GM12878 (cell line): ENCODE results near the gene PGAM1. TPM values are rescaled to one million over a fixed set of nuclear protein-coding genes. Genes with fewer than 3 reads are reported as not detected.

Experiments
- ATAC-seq: fragments of 200-7000 bp; cut with Tn5 transposase; 3 replicates; pipeline ENCODE4 v1.9.1; 2020; ENCODE audit warnings: mild to moderate bottlenecking, moderate library complexity
- BruUV-seq: library from RNA; stranded (reverse); fragments of 400-500 nt; replicated peaks from 2 replicates; lab custom pipeline; 2021; lab: Mats Ljungman, UMichigan
- CTCF ChIA-PET: fragments of 300-600 bp; sonication (Branson Sonifier 250); formaldehyde crosslinking; extraction: SDS; loops from one replicate; lab custom pipeline; 2021; ENCODE audit warnings: inconsistent platforms; lab: Yijun Ruan, JAX
- POLR2A ChIA-PET: fragments of 350-600 bp; formaldehyde crosslinking; extraction: SDS; loops from one replicate; lab custom pipeline; 2021; ENCODE audit warnings: inconsistent platforms; lab: Charles Lee
- RAD21 ChIA-PET: fragments of 300-600 bp; sonication (Branson Sonifier 250); formaldehyde crosslinking; loops from one replicate; lab custom pipeline; 2023; ENCODE audit warnings: antibody characterized with exemption; ENCODE audit not compliant: unreplicated experiment; lab: Charles Lee
- SMC1A ChIA-PET: fragments of 300-600 bp; sonication (Branson Sonifier 250); formaldehyde crosslinking; loops from one replicate; lab custom pipeline; 2023; ENCODE audit not compliant: unreplicated experiment, uncharacterized antibody; lab: Charles Lee
- DNase-seq: peaks from one replicate; pipeline ENCODE4 v3.0.0-alpha.2; 2011; ENCODE audit warnings: low read depth, low spot score
- FAIRE-seq: peaks from 3 replicates; lab custom pipeline; 2011; peaks lifted over from hg19 to GRCh38; lab: Jason Lieb, UNC
- H2AFZ ChIP-seq: 2 replicates; pipeline ENCODE4 v1.6.0; 2011; ENCODE audit warnings: low read depth, low read length, control low read depth; ENCODE audit not compliant: control insufficient read depth
- H3K27ac ChIP-seq: 2 replicates; pipeline ENCODE4 v1.5.1; 2011; ENCODE audit warnings: control low read depth; ENCODE audit not compliant: control insufficient read depth, insufficient read depth
- H3K27me3 ChIP-seq, 2 experiments: replicated peaks in 1 of 2; 2 replicates each; pipeline versions ENCODE4 v1.6.0 to v1.6.1; 2011; ENCODE audit warnings: low read length in 1 of 2; ENCODE audit not compliant: control insufficient read depth in 2 of 2, insufficient read depth in 2 of 2
- H3K36me3 ChIP-seq, 2 experiments: 2 replicates each; pipeline ENCODE4 v1.5.1; 2011; ENCODE audit warnings: low read length in 1 of 2; ENCODE audit not compliant: control insufficient read depth in 2 of 2, insufficient read depth in 2 of 2
- H3K4me1 ChIP-seq: 2 replicates; pipeline ENCODE4 v1.6.1; 2011; ENCODE audit warnings: mild to moderate bottlenecking, low read length, moderate library complexity, mixed read lengths; ENCODE audit not compliant: control insufficient read depth, insufficient read depth
- H3K4me2 ChIP-seq: 2 replicates; pipeline ENCODE4 v1.6.0; 2011; ENCODE audit warnings: control low read depth; ENCODE audit not compliant: control insufficient read depth, insufficient read depth
- H3K4me3 ChIP-seq: fragments of 200-600 bp; sonication (generic); 2 replicates; pipeline ENCODE4 v1.5.1; 2016
- H3K79me2 ChIP-seq: 2 replicates; pipeline ENCODE4 v1.6.0; 2011; ENCODE audit warnings: low read length; ENCODE audit not compliant: control insufficient read depth, insufficient read depth
- H3K9ac ChIP-seq: 2 replicates; pipeline ENCODE4 v1.8.0; 2011; ENCODE audit warnings: low read length, control low read depth, mixed read lengths; ENCODE audit not compliant: control insufficient read depth, insufficient read depth
- H3K9me3 ChIP-seq: replicated peaks from 3 replicates; pipeline ENCODE4 v1.5.1; 2011; ENCODE audit warnings: mild to moderate bottlenecking, low read length; ENCODE audit not compliant: control insufficient read depth, insufficient read depth
- H4K20me1 ChIP-seq: 2 replicates; pipeline ENCODE4 v1.6.0; 2011; ENCODE audit not compliant: control insufficient read depth, insufficient read depth
- BACH1 ChIP-seq: fragments of 450-650 bp; IDR thresholded peaks from 2 replicates; pipeline ENCODE4 v1.6.1; 2017; ENCODE audit warnings: mild to moderate bottlenecking, borderline replicate concordance
- CBFB ChIP-seq: IDR thresholded peaks from 2 replicates; pipeline ENCODE4 v1.6.1; 2016; ENCODE audit warnings: antibody characterized with exemption, low read depth
- HCFC1 ChIP-seq: fragments of 150-350 bp; IDR thresholded peaks from 2 replicates; pipeline ENCODE4 v1.6.1; 2014; ENCODE audit warnings: low read length
- JUNB ChIP-seq: IDR thresholded peaks from 2 replicates; pipeline ENCODE4 v1.6.1; 2016; ENCODE audit warnings: antibody characterized with exemption, mild to moderate bottlenecking
- KDM1A ChIP-seq: fragments of 200-600 bp; sonication (generic); IDR thresholded peaks from 2 replicates; pipeline ENCODE4 v1.6.1; 2016; ENCODE audit warnings: borderline replicate concordance
- KLF5 ChIP-seq: fragments of 450-650 bp; IDR thresholded peaks from 2 replicates; pipeline ENCODE4 v1.6.1; 2014; ENCODE audit warnings: mild to moderate bottlenecking; ENCODE audit not compliant: partially characterized antibody
- NFYB ChIP-seq: IDR thresholded peaks from 2 replicates; pipeline ENCODE4 v1.6.1; 2011; ENCODE audit warnings: low read depth, mild to moderate bottlenecking, low read length, improper control_type of control experiment, moderate library complexity; ENCODE audit not compliant: insufficient read depth
- RAD21 ChIP-seq: IDR thresholded peaks from 2 replicates; pipeline ENCODE4 v1.6.1; 2011; ENCODE audit warnings: mild to moderate bottlenecking, low read depth, low read length, moderate library complexity; ENCODE audit not compliant: insufficient read depth
- RCOR1 ChIP-seq: conservative IDR thresholded peaks from 2 replicates; pipeline ENCODE4 v1.6.1; 2012; ENCODE audit warnings: low read depth, low read length, improper control_type of control experiment
- SIN3A ChIP-seq: IDR thresholded peaks from 2 replicates; pipeline ENCODE4 v1.6.1; 2012; ENCODE audit warnings: low read depth, low read length, improper control_type of control experiment
- SIX5 ChIP-seq: IDR thresholded peaks from 2 replicates; pipeline ENCODE4 v1.6.1; 2011; ENCODE audit warnings: mild to moderate bottlenecking, low read depth, low read length, moderate library complexity; ENCODE audit not compliant: severe bottlenecking
- SMC3 ChIP-seq: IDR thresholded peaks from 2 replicates; pipeline ENCODE4 v1.6.1; 2011; ENCODE audit warnings: low read length, improper control_type of control experiment, borderline replicate concordance
- WGBS: methylation state at CpG from one replicate; pipeline ENCODE4 v1.1.6; 2016; ENCODE audit warnings: low lambda C conversion rate; ENCODE audit not compliant: insufficient replicate concordance, insufficient coverage; ENCODE audit errors: missing lambda C conversion rate; 5-methylcytosine and 5-hydroxymethylcytosine counted together
- in situ Hi-C: fragments of 300-500 bp; cut with MboI; formaldehyde crosslinking; loops from 9 replicates; pipeline ENCODE4 v1.14.3; 2018; ENCODE audit warnings: mixed read lengths
- intact Hi-C: fragments of 100-400 bp; cut with micrococcal nuclease; formaldehyde crosslinking; loops from one replicate; pipeline ENCODE4 v1.14.2; 2022; ENCODE audit not compliant: unreplicated experiment
- polyA plus RNA-seq, 11 experiments: library from polyadenylated mRNA; depleted of rRNA in 4 of 11; unstranded in 6 of 11; stranded (reverse) in 5 of 11; fragments of >200 nt; fragmentation: Nextera tagmentation in 4 of 11; fragmentation: Illumina TruSeq in 1 of 11; extraction: Ambion mirVana in 4 of 11; extraction: Trizol in 1 of 11; gene quantifications; 1 replicate in 1 of 11; 2 replicates in 10 of 11; pipeline versions ENCODE4 v1.2.1 to v1.2.3, GENCODE V29; 2011 to 2016; ENCODE audit warnings: inconsistent platforms in 2 of 11, missing spikeins in 2 of 11, low read depth in 1 of 11
- total RNA-seq, 4 experiments: library from RNA; depleted of rRNA in 3 of 4; stranded (reverse); fragments of >200 nt in 3 of 4; fragmentation: Illumina TruSeq in 1 of 4; extraction: Trizol in 1 of 4; gene quantifications; 2 replicates each; pipeline versions ENCODE4 v1.2.1 to v1.2.3, GENCODE V29; 2013 to 2021
- TF ChIP-seq, protein P1 (sequence below): IDR thresholded peaks from 2 replicates; pipeline ENCODE4 v1.6.1; 2011; ENCODE audit warnings: borderline replicate concordance, low read depth, mild to moderate bottlenecking, moderate library complexity, mixed read lengths, low read length; ENCODE audit not compliant: insufficient read depth; ENCODE audit errors: extremely low read length

PGAM1 gene
- total and polyA plus RNA-seq, 10 of the 15 experiments (the other 5 are each of a cell fraction or from before 2014, with no cell fraction given), result 115 to 1,362 (median 744) TPM

DNA sequence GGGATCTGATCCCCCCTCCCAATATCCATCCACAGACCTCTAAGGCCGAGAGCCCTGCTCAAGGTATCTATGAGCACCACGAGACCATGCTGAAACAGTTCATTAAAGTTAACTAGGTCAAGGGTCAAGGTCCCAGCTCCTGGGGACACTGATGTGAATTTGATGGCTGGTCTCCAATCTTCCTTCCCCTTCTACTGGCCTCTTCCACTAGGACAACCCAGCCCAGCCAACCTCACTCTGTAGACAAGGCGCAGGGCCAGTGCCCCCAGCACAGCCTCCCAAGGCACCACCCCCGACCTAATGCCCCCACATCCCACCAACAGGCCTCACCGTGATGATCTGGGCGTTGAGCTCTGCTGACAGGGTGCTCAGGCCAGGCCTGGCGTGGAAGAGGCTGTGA lies 40.4 kb upstream of the PGAM1 start:
- H2AFZ ChIP-seq, result no peak overlapping the region
- intact Hi-C loops (no loop called here), in situ Hi-C loops (no loop called here)
- H4K20me1 ChIP-seq, result no peaks in the 10 kb centered on the region
- ChIA-PET SMC1A (interaction anchor here (0.8 kb wide), 1 partner anchor 14 kb away, joined by 3 read pairs; no protein-coding TSS in a partner anchor), POLR2A (no interaction called here), CTCF (no interaction called here), RAD21 (no interaction called here)
- H3K4me2 ChIP-seq, result no peak overlapping the region
- H3K4me3 ChIP-seq, result no peak overlapping the region
- no peaks in the 10 kb centered on the region for H3K27me3 ChIP-seq
- 87% methylated on average over 7 of the region's 7 CpGs for WGBS
- DNase-seq, result no peak
- no peak for ATAC-seq
- BruUV-seq, result no TSS peak
- H3K36me3 ChIP-seq, result peaks cover 6 to 26% of the 10 kb centered on the region in 2 experiments
- TF ChIP-seq RAD21 (no peak), JUNB (no peak), CBFB (no peak), BACH1 (no peak), KDM1A (no peak), HCFC1 (no peak), RCOR1 (no peak), SIX5 (no peak), SMC3 (no peak), KLF5 (no peak), NFYB (no peak), SIN3A (no peak)
- TF ChIP-seq, protein P1, sequence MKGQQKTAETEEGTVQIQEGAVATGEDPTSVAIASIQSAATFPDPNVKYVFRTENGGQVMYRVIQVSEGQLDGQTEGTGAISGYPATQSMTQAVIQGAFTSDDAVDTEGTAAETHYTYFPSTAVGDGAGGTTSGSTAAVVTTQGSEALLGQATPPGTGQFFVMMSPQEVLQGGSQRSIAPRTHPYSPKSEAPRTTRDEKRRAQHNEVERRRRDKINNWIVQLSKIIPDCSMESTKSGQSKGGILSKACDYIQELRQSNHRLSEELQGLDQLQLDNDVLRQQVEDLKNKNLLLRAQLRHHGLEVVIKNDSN, result no peak
- no peaks in the 10 kb centered on the region for H3K4me1 ChIP-seq
- no peaks in the 10 kb centered on the region for H3K79me2 ChIP-seq
- no peaks in the 10 kb centered on the region for H3K9me3 ChIP-seq
- FAIRE-seq, result no peak
- H3K9ac ChIP-seq, result no peak overlapping the region
- H3K27ac ChIP-seq, result no peak overlapping the region
